MG63 (cell line): Measurements from ENCODE around the gene DNAH9. TPM values are rescaled to one million over a fixed set of nuclear protein-coding genes. Genes with fewer than 3 reads are reported as not detected.
A peak's percentile ranks its signal among the peaks of the same experiment; 100 is the strongest.

Experiments used
- DNase-seq: peaks from one replicate; pipeline ENCODE4 v3.0.0-alpha.2; 2020
- H3K27me3 ChIP-seq: fragments of 250-450 bp; sonication (Bioruptor Pico); 2 replicates; pipeline ENCODE4 v1.5.1; 2020; ENCODE audit warnings: mild to moderate bottlenecking, moderate library complexity
- H3K36me3 ChIP-seq: fragments of 250-450 bp; sonication (Bioruptor Pico); 2 replicates; pipeline ENCODE4 v1.5.1; 2020; ENCODE audit warnings: mild to moderate bottlenecking, moderate library complexity
- H3K4me3 ChIP-seq: fragments of 250-450 bp; sonication (Bioruptor Pico); 2 replicates; pipeline ENCODE4 v1.5.1; 2020; ENCODE audit warnings: mild to moderate bottlenecking, moderate library complexity
- H3K9me3 ChIP-seq: fragments of 250-450 bp; sonication (Bioruptor Pico); 2 replicates; pipeline ENCODE4 v1.5.1; 2020; ENCODE audit warnings: mild to moderate bottlenecking, moderate library complexity
- total RNA-seq: library from RNA; depleted of rRNA; stranded (reverse); fragments of >200 nt; shearing (Covaris generic); gene quantifications from 2 replicates; pipeline ENCODE4 v1.2.3, GENCODE V29; 2014; ENCODE audit warnings: low replicate concordance

Gene DNAH9
- total RNA-seq, 1 experiment from 2014 or later: not detected

GRCh38 chr17:11637796-11638195 lies 39.5 kb downstream of the DNAH9 start:
- DNase-seq: no peak
- Histone ChIP-seq H3K36me3 (no peaks in the 10 kb centered on the region), H3K9me3 (no peaks in the 10 kb centered on the region), H3K27me3 (no peaks in the 10 kb centered on the region), H3K4me3 (no peak overlapping the region)

GRCh38 chr17:11638700-11639265 lies 40.5 kb downstream of the DNAH9 start:
- DNase-seq: no peak

GRCh38 chr17:11639736-11640462 lies 41.6 kb downstream of the DNAH9 start:
- no peaks in the 10 kb centered on the region for H3K27me3 ChIP-seq
- no peak overlapping the region for H3K4me3 ChIP-seq
- no peaks in the 10 kb centered on the region for H3K36me3 ChIP-seq
- no peaks in the 10 kb centered on the region for H3K9me3 ChIP-seq
- DNase-seq: no peak

More at GRCh38 chr17:11638700-11639265, 40.5 kb downstream of the DNAH9 start:
- H3K9me3 ChIP-seq: no peaks in the 10 kb centered on the region
- no peaks in the 10 kb centered on the region for H3K36me3 ChIP-seq
- H3K27me3 ChIP-seq: no peaks in the 10 kb centered on the region
- no peak overlapping the region for H3K4me3 ChIP-seq

GRCh38 chr17:11640463-11640814 lies 42.2 kb downstream of the DNAH9 start:
- no peaks in the 10 kb centered on the region for H3K36me3 ChIP-seq
- H3K4me3 ChIP-seq: no peak overlapping the region
- no peak for DNase-seq
- H3K27me3 ChIP-seq: no peaks in the 10 kb centered on the region
- no peaks in the 10 kb centered on the region for H3K9me3 ChIP-seq

GRCh38 chr17:11641521-11642275 lies 43.4 kb downstream of the DNAH9 start:
- Histone ChIP-seq H3K27me3 (no peaks in the 10 kb centered on the region), H3K4me3 (no peak overlapping the region), H3K36me3 (no peaks in the 10 kb centered on the region), H3K9me3 (no peaks in the 10 kb centered on the region)
- no peak for DNase-seq

- DNase-seq: no peak
- no peaks in the 10 kb centered on the region for H3K9me3 ChIP-seq
- no peaks in the 10 kb centered on the region for H3K27me3 ChIP-seq
These were observed 44.4 kb downstream of the DNAH9 start for GRCh38 chr17:11642655-11643054.

GRCh38 chr17:11643851-11644250 lies 45.6 kb downstream of the DNAH9 start:
- DNase-seq: no peak
- no peaks in the 10 kb centered on the region for H3K9me3 ChIP-seq
- H3K27me3 ChIP-seq: no peaks in the 10 kb centered on the region
- no peaks in the 10 kb centered on the region for H3K36me3 ChIP-seq
- no peak overlapping the region for H3K4me3 ChIP-seq

More at GRCh38 chr17:11642655-11643054, 44.4 kb downstream of the DNAH9 start:
- no peak overlapping the region for H3K4me3 ChIP-seq
- no peaks in the 10 kb centered on the region for H3K36me3 ChIP-seq

- H3K27me3 ChIP-seq: no peaks in the 10 kb centered on the region
- H3K9me3 ChIP-seq: no peaks in the 10 kb centered on the region
- no peak overlapping the region for H3K4me3 ChIP-seq
- peak; percentile 53 for DNase-seq
- no peaks in the 10 kb centered on the region for H3K36me3 ChIP-seq
These were observed 46.3 kb downstream of the DNAH9 start for GRCh38 chr17:11644265-11645212.

GRCh38 chr17:11645426-11645825 lies 47.2 kb downstream of the DNAH9 start:
- Histone ChIP-seq H3K9me3 (no peaks in the 10 kb centered on the region), H3K4me3 (no peak overlapping the region), H3K27me3 (no peaks in the 10 kb centered on the region), H3K36me3 (no peaks in the 10 kb centered on the region)
- DNase-seq: no peak

GRCh38 chr17:11651089-11651488 lies 52.8 kb downstream of the DNAH9 start:
- no peak for DNase-seq
- Histone ChIP-seq H3K36me3 (no peaks in the 10 kb centered on the region), H3K27me3 (no peaks in the 10 kb centered on the region), H3K4me3 (no peak overlapping the region), H3K9me3 (no peaks in the 10 kb centered on the region)

- no peaks in the 10 kb centered on the region for H3K36me3 ChIP-seq
- H3K27me3 ChIP-seq: 0 out of 2 replicates have a peak, but pooled peaks cover 2% of the 10 kb centered on the region
- no peak overlapping the region for H3K4me3 ChIP-seq
- no peaks in the 10 kb centered on the region for H3K9me3 ChIP-seq
- DNase-seq: no peak
These were observed 70.3 kb downstream of the DNAH9 start for GRCh38 chr17:11668618-11669017.

GRCh38 chr17:11671126-11671525 lies 72.9 kb downstream of the DNAH9 start:
- Histone ChIP-seq H3K27me3 (no peaks in the 10 kb centered on the region; the same call in 1 of the 2 replicates), H3K36me3 (no peaks in the 10 kb centered on the region), H3K4me3 (no peak overlapping the region), H3K9me3 (no peaks in the 10 kb centered on the region)
- peak; percentile 15 for DNase-seq

GRCh38 chr17:11682646-11683045 lies 84.4 kb downstream of the DNAH9 start:
- H3K9me3 ChIP-seq: no peaks in the 10 kb centered on the region
- H3K36me3 ChIP-seq: no peaks in the 10 kb centered on the region
- peak; percentile 13 for DNase-seq
- H3K27me3 ChIP-seq: peaks cover 2% of the 10 kb centered on the region; the same call in 1 of the 2 replicates
- no peak overlapping the region for H3K4me3 ChIP-seq

- no peak for DNase-seq
- H3K4me3 ChIP-seq: no peak overlapping the region
- no peaks in the 10 kb centered on the region for H3K9me3 ChIP-seq
- H3K36me3 ChIP-seq: no peaks in the 10 kb centered on the region
- H3K27me3 ChIP-seq: no peaks in the 10 kb centered on the region
These were observed 92.4 kb downstream of the DNAH9 start for GRCh38 chr17:11690681-11691080.

- H3K36me3 ChIP-seq: no peaks in the 10 kb centered on the region
- H3K4me3 ChIP-seq: no peak overlapping the region
- H3K27me3 ChIP-seq: no peaks in the 10 kb centered on the region
- no peaks in the 10 kb centered on the region for H3K9me3 ChIP-seq
- no peak for DNase-seq
These were observed 94.4 kb downstream of the DNAH9 start for GRCh38 chr17:11692688-11693087.

- DNase-seq: no peak
- Histone ChIP-seq H3K9me3 (no peaks in the 10 kb centered on the region), H3K27me3 (no peaks in the 10 kb centered on the region), H3K4me3 (no peak overlapping the region), H3K36me3 (no peaks in the 10 kb centered on the region)
These were observed 95.0 kb downstream of the DNAH9 start for GRCh38 chr17:11693284-11693683.
